HG02884 (cell line): ENCODE results near the gene KIAA0513.
A peak's percentile ranks its signal among the peaks of the same experiment; 100 is the strongest.
"Not testable (repeated sequence)": the region's sequence is repeated elsewhere in the genome, so short reads cannot be mapped to it uniquely, and the experiment has no call there.

ENCODE experiments used
- ATAC-seq: cut with Tn5 transposase; IDR thresholded peaks from one replicate; pipeline ENCODE4 v1.9.1; 2021; ENCODE audit warnings: mild to moderate bottlenecking, moderate library complexity; ENCODE audit not compliant: unreplicated experiment

KIAA0513 gene

GRCh38 chr16:85046931-85047866, 19.6 kb downstream of the KIAA0513 start:
- no peak for ATAC-seq

GRCh38 chr16:85047867-85048455, 20.4 kb downstream of the KIAA0513 start:
- ATAC-seq: no peak

- ATAC-seq: no peak
Observed at GRCh38 chr16:85048921-85049562, 21.4 kb downstream of the KIAA0513 start.

GRCh38 chr16:85049706-85050305, 22.2 kb downstream of the KIAA0513 start:
- no peak for ATAC-seq

- ATAC-seq: no peak
Observed at GRCh38 chr16:85051067-85051581, 23.5 kb downstream of the KIAA0513 start.

- ATAC-seq: no peak
Observed at GRCh38 chr16:85051683-85052082, 24.1 kb downstream of the KIAA0513 start.

GRCh38 chr16:85052536-85052935, 24.9 kb downstream of the KIAA0513 start:
- no peak for ATAC-seq

GRCh38 chr16:85054321-85054720, 26.7 kb downstream of the KIAA0513 start:
- ATAC-seq: not testable (repeated sequence)

GRCh38 chr16:85054948-85055492, 27.4 kb downstream of the KIAA0513 start:
- no peak for ATAC-seq

- ATAC-seq: peak; percentile 80
Observed at GRCh38 chr16:85055493-85056210, 28.1 kb downstream of the KIAA0513 start.

GRCh38 chr16:85056211-85056748, 28.7 kb downstream of the KIAA0513 start:
- no peak for ATAC-seq

GRCh38 chr16:85057212-85057889, 29.8 kb downstream of the KIAA0513 start:
- no peak for ATAC-seq

GRCh38 chr16:85057948-85058347, 30.4 kb downstream of the KIAA0513 start:
- ATAC-seq: no peak

- no peak for ATAC-seq
Observed at GRCh38 chr16:85058909-85059308, 31.3 kb downstream of the KIAA0513 start.

GRCh38 chr16:85061566-85061965, 34.0 kb downstream of the KIAA0513 start:
- no peak for ATAC-seq

- ATAC-seq: no peak
Observed at GRCh38 chr16:85062323-85062722, 34.7 kb downstream of the KIAA0513 start.

- ATAC-seq: no peak
Observed at GRCh38 chr16:85062845-85063244, 35.2 kb downstream of the KIAA0513 start.

GRCh38 chr16:85064186-85064585, 36.6 kb downstream of the KIAA0513 start:
- ATAC-seq: no peak

- ATAC-seq: no peak
Observed at GRCh38 chr16:85065099-85065498, 37.5 kb downstream of the KIAA0513 start.
